ENCODE data around the gene PDIK1L. TPM values are rescaled to one million over a fixed set of nuclear protein-coding genes. Genes with fewer than 3 reads are reported as not detected.

The PDIK1L gene
- total and polyA plus RNA-seq, 9 of the 15 experiments (the other 6 are each of a cell fraction or from before 2014, with no cell fraction given) = 12.8 to 30.2 (median 21.5) TPM

DNA sequence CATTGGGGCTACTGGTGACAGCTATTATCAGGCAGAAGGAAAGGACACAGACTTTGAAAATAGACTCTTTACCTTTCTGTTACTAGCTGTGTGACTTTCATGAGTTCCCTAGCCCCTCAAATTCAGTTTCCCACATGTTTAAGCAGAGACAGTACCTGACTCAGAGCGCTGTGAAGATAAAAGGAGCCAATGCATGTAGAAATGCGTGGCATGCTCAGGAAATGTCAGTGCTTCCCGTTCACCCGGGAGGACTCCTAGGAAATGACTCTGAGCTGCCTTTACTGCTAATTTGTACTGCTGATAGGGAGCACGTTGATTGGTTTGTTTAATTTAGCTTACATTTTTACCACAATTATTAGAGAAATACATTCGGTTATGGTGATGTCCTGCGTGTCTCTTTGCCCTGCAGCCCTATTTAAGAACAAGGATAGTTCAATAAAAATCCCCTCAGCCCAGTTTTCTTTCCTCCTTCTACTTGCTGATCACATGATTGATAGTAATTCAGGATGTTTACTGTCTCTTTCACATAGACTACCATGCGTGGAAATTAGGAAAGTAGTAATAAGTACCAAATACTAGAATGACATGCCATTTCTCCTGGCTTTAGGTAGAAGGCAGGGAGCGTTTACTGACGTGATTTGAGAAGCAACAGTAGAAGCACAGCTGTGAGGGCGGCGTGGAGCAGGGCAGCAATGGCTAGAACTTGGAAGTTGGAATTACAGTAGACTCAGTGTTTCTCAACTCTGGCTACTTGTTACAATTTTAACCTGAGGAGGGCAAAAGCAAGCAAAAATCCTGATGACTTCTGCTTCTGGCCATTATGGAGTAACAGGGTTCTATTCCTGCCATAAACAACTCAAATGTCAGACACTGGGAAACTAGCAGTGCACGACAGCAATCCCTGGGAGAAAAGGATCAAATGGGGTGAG lies 15.9 kb downstream of the PDIK1L start (continued):
- TF ChIP-seq RAD51 (IDR thresholded peaks at IDR 0.05; ENCODE audit: borderline replicate concordance, low read depth) (peak; percentile 54; the same call in 1 of the 2 replicates), ZBTB17 (CRISPR knock-in tag; IDR thresholded peaks at IDR 0.05) (peak; percentile 22; the same call in 1 of the 2 replicates), ZNF3 (CRISPR knock-in tag; IDR thresholded peaks at IDR 0.05) (no peak), ZNF717 (CRISPR knock-in tag; IDR thresholded peaks at IDR 0.05) (0 out of 2 replicates have a peak, but pooled peaks have one; percentile 15), BACH1 (tag; IDR thresholded peaks at IDR 0.05) (peak; percentile 53), ZNF282 (CRISPR knock-in tag; IDR thresholded peaks at IDR 0.05) (no peak), PML (IDR thresholded peaks at IDR 0.05; ENCODE audit: low read length) (0 out of 2 replicates have a peak, but pooled peaks have one; percentile 13), E2F3 (CRISPR knock-in tag; IDR thresholded peaks at IDR 0.05) (peak; percentile 10; the same call in 1 of the 2 replicates), ZNF263 (CRISPR knock-in tag; IDR thresholded peaks at IDR 0.05; ENCODE audit: borderline replicate concordance) (peak; percentile 90), ZNF584 (CRISPR knock-in tag; IDR thresholded peaks at IDR 0.05; ENCODE audit: low read depth) (peak; percentile 58; the same call in 1 of the 2 replicates), SMAD4 (CRISPR knock-in tag; conservative IDR thresholded peaks at IDR 0.05) (peak; percentile 43; the same call in 1 of the 2 replicates), CBX3 (IDR thresholded peaks at IDR 0.05; ENCODE audit: borderline replicate concordance in 1 of 2, low read length in 2 of 2) (peak in 1 of 2 experiments; percentile 58; a peak in 1 of 3 replicates), ZNF41 (CRISPR knock-in tag; conservative IDR thresholded peaks at IDR 0.05) (peak; percentile 46; the same call in 1 of the 2 replicates)
- TF ChIP-seq, protein P1, sequence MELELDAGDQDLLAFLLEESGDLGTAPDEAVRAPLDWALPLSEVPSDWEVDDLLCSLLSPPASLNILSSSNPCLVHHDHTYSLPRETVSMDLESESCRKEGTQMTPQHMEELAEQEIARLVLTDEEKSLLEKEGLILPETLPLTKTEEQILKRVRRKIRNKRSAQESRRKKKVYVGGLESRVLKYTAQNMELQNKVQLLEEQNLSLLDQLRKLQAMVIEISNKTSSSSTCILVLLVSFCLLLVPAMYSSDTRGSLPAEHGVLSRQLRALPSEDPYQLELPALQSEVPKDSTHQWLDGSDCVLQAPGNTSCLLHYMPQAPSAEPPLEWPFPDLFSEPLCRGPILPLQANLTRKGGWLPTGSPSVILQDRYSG (tag; conservative IDR thresholded peaks at IDR 0.05; ENCODE audit: low read depth) = peak; percentile 68
- TF ChIP-seq, protein P2, sequence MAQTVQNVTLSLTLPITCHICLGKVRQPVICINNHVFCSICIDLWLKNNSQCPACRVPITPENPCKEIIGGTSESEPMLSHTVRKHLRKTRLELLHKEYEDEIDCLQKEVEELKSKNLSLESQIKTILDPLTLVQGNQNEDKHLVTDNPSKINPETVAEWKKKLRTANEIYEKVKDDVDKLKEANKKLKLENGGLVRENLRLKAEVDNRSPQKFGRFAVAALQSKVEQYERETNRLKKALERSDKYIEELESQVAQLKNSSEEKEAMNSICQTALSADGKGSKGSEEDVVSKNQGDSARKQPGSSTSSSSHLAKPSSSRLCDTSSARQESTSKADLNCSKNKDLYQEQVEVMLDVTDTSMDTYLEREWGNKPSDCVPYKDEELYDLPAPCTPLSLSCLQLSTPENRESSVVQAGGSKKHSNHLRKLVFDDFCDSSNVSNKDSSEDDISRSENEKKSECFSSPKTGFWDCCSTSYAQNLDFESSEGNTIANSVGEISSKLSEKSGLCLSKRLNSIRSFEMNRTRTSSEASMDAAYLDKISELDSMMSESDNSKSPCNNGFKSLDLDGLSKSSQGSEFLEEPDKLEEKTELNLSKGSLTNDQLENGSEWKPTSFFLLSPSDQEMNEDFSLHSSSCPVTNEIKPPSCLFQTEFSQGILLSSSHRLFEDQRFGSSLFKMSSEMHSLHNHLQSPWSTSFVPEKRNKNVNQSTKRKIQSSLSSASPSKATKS (CRISPR knock-in tag; IDR thresholded peaks at IDR 0.05) = peak; percentile 78; the same call in 1 of the 2 replicates
- TF ChIP-seq, protein P3, sequence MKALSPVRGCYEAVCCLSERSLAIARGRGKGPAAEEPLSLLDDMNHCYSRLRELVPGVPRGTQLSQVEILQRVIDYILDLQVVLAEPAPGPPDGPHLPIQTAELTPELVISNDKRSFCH (CRISPR knock-in tag; IDR thresholded peaks at IDR 0.05) = peak; percentile 6; the same call in 1 of the 2 replicates
- TF ChIP-seq, protein P3 (tag; IDR thresholded peaks at IDR 0.05) = peak; percentile 66; the same call in 1 of the 2 replicates
- TF ChIP-seq, protein P4, sequence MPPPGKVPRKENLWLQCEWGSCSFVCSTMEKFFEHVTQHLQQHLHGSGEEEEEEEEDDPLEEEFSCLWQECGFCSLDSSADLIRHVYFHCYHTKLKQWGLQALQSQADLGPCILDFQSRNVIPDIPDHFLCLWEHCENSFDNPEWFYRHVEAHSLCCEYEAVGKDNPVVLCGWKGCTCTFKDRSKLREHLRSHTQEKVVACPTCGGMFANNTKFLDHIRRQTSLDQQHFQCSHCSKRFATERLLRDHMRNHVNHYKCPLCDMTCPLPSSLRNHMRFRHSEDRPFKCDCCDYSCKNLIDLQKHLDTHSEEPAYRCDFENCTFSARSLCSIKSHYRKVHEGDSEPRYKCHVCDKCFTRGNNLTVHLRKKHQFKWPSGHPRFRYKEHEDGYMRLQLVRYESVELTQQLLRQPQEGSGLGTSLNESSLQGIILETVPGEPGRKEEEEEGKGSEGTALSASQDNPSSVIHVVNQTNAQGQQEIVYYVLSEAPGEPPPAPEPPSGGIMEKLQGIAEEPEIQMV (tag; conservative IDR thresholded peaks at IDR 0.05; ENCODE audit: low read depth) = no peak
- TF ChIP-seq, protein P5, sequence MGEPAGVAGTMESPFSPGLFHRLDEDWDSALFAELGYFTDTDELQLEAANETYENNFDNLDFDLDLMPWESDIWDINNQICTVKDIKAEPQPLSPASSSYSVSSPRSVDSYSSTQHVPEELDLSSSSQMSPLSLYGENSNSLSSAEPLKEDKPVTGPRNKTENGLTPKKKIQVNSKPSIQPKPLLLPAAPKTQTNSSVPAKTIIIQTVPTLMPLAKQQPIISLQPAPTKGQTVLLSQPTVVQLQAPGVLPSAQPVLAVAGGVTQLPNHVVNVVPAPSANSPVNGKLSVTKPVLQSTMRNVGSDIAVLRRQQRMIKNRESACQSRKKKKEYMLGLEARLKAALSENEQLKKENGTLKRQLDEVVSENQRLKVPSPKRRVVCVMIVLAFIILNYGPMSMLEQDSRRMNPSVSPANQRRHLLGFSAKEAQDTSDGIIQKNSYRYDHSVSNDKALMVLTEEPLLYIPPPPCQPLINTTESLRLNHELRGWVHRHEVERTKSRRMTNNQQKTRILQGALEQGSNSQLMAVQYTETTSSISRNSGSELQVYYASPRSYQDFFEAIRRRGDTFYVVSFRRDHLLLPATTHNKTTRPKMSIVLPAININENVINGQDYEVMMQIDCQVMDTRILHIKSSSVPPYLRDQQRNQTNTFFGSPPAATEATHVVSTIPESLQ (CRISPR knock-in tag; IDR thresholded peaks at IDR 0.05) = 0 out of 2 replicates have a peak, but pooled peaks have one; percentile 49
